Panc1 (cell line): Measurements from ENCODE around the gene TEX30.

Experiments
- CTCF ChIP-seq: fragments of 450-650 bp; IDR thresholded peaks from 2 replicates; pipeline ENCODE4 v1.5.1; 2017; ENCODE audit warnings: mild to moderate bottlenecking
- POLR2AphosphoS5 ChIP-seq: IDR thresholded peaks from 2 replicates; pipeline ENCODE4 v1.6.1; 2012; ENCODE audit warnings: mild to moderate bottlenecking, low read depth, low read length, moderate library complexity
- SIN3A ChIP-seq: IDR thresholded peaks from 2 replicates; pipeline ENCODE4 v1.6.1; 2012; ENCODE audit warnings: low read depth, mild to moderate bottlenecking, low read length, moderate library complexity, borderline replicate concordance; ENCODE audit not compliant: insufficient read depth

- TF ChIP-seq CTCF: peak; percentile 58
- TF ChIP-seq SIN3A: no peak
- TF ChIP-seq POLR2AphosphoS5: no peak
Measured at GRCh38 chr13:102724923-102725322, 48.7 kb downstream of the TEX30 start.
